Neural progenitor cell (in vitro differentiated cells): ENCODE data around the gene RNGTT.

Experiments used
- CTCF ChIP-seq: fragments of 200-600 bp; sonication (generic); IDR thresholded peaks from 2 replicates; pipeline ENCODE4 v1.5.1; 2017; ENCODE audit warnings: antibody characterized with exemption, mild to moderate bottlenecking
- EZH2 ChIP-seq: fragments of 200-600 bp; sonication (generic); IDR thresholded peaks from 2 replicates; pipeline ENCODE4 v1.6.1; 2017; ENCODE audit warnings: antibody characterized with exemption, mild to moderate bottlenecking, moderate library complexity
- EZH2phosphoT487 ChIP-seq: fragments of 200-600 bp; sonication (generic); IDR thresholded peaks from 2 replicates; pipeline ENCODE4 v1.6.1; 2017; ENCODE audit warnings: antibody characterized with exemption

- TF ChIP-seq CTCF (no peak), EZH2phosphoT487 (no peak), EZH2 (no peak)
Observed at GRCh38 chr6:88565836-88566235, 397.6 kb downstream of the RNGTT start.
